ENCODE measurements around the gene PMFBP1. TPM values are rescaled to one million over a fixed set of nuclear protein-coding genes. Genes with fewer than 3 reads are reported as not detected.

Gene PMFBP1
- total and polyA plus RNA-seq, 2 of the 4 experiments (the other 2 are of a cell fraction): under 0.01 TPM; not detected in 1

- Histone ChIP-seq H4K5ac (ENCODE audit: low read depth, low read length) (no peak overlapping the region), H3K4ac (ENCODE audit: low read depth, low read length) (no peak overlapping the region), H3K14ac (replicated peaks; ENCODE audit: low read depth, low read length) (no peak overlapping the region), H4K91ac (ENCODE audit: insufficient read depth, low read depth, low read length) (no peak overlapping the region), H2AK9ac (replicated peaks; ENCODE audit: low read depth, low read length, poor library complexity) (no peak overlapping the region), H3K36me3 (ENCODE audit: control insufficient read depth, insufficient read depth, low read length) (no peaks in the 10 kb centered on the region), H3K79me1 (ENCODE audit: low read depth in 1 of 2, low read length in 2 of 2) (no peaks in the 10 kb centered on the region), H3K27me3 (ENCODE audit: control insufficient read depth, insufficient read depth, low read length) (no peaks in the 10 kb centered on the region), H4K8ac (ENCODE audit: low read depth in 2 of 2, low read length in 2 of 2) (no peak overlapping the region), H3K4me2 (ENCODE audit: low read depth, low read length) (no peak overlapping the region), H3K27ac (ENCODE audit: insufficient read depth, low read length) (no peak overlapping the region), H2BK20ac (ENCODE audit: low read depth, low read length) (no peak overlapping the region), H2BK5ac (ENCODE audit: low read depth, low read length, poor library complexity, severe bottlenecking) (no peak overlapping the region), H2AFZ (replicated peaks; ENCODE audit: low read length, poor library complexity) (no peak overlapping the region), H3K23ac (ENCODE audit: low read depth, low read length) (no peak overlapping the region), H3K18ac (ENCODE audit: low read depth, low read length) (no peak overlapping the region), H2BK15ac (ENCODE audit: low read depth, low read length) (no peak overlapping the region), H3K9ac (ENCODE audit: low read depth, low read length) (no peak overlapping the region), H4K20me1 (ENCODE audit: insufficient read depth, low read length) (no peaks in the 10 kb centered on the region), H3K9me1 (ENCODE audit: insufficient read depth, low read length) (no peaks in the 10 kb centered on the region), H3K9me3 (ENCODE audit: control insufficient read depth, insufficient read depth, low read length) (no peaks in the 10 kb centered on the region), H2AK5ac (ENCODE audit: low read depth, low read length) (no peak overlapping the region), H3K4me1 (ENCODE audit: control insufficient read depth, insufficient read depth, low read length) (no peaks in the 10 kb centered on the region), H2BK120ac (ENCODE audit: low read depth, low read length) (no peak overlapping the region), H3K4me3 (ENCODE audit: insufficient read depth, low read depth, low read length) (no peak overlapping the region), H3K56ac (ENCODE audit: extremely low read depth, insufficient read depth, low read length) (no peak overlapping the region)
- ChIA-PET CTCF (no interaction called here), POLR2A (ENCODE audit: unreplicated experiment) (no interaction called here)
- WGBS, 2 experiments (ENCODE audit: extremely low coverage in 2 of 2, insufficient read length in 1 of 2): no CpG with 5 or more reads among the region's 3 CpGs
- in situ Hi-C loops (cut with MboI; ENCODE audit: low sequenced_read_pairs) (no loop called here), dilution Hi-C loops (cut with HindIII; ENCODE audit: low sequenced_read_pairs, unreplicated experiment) (no loop called here), intact Hi-C loops (cut with micrococcal nuclease) (no loop called here)
- DNase-seq (no peak), ATAC-seq (ENCODE audit: low read depth) (no peak)
- BruUV-seq (replicated peaks): no TSS peak
- TF ChIP-seq RFX5 (IDR thresholded peaks at IDR 0.05; ENCODE audit: low read depth, low read length) (no peak), MAZ (IDR thresholded peaks at IDR 0.05; ENCODE audit: borderline replicate concordance, low read depth, low read length) (no peak), NFE2L2 (IDR thresholded peaks at IDR 0.05; ENCODE audit: low read depth, low read length) (no peak), ELK1 (IDR thresholded peaks at IDR 0.05; ENCODE audit: borderline replicate concordance, low read depth, low read length) (no peak), CEBPB (IDR thresholded peaks at IDR 0.05; ENCODE audit: low read depth, low read length) (no peak), FOS (IDR thresholded peaks at IDR 0.05; ENCODE audit: low read depth, low read length) (no peak), CHD1 (IDR thresholded peaks at IDR 0.05; ENCODE audit: low read depth, low read length) (no peak), MXI1 (IDR thresholded peaks at IDR 0.05; ENCODE audit: borderline replicate concordance, low read depth, low read length) (no peak), USF2 (IDR thresholded peaks at IDR 0.05; ENCODE audit: low read depth, low read length) (no peak), MAFK (IDR thresholded peaks at IDR 0.05; ENCODE audit: low read depth, low read length) (no peak), CTCF (conservative IDR thresholded peaks at IDR 0.05; ENCODE audit: low read depth, low read length) (no peak), BHLHE40 (IDR thresholded peaks at IDR 0.05; ENCODE audit: low read depth, low read length) (no peak), POLR2A (IDR thresholded peaks at IDR 0.05; ENCODE audit: low read depth, low read length) (no peak)
Observed at GRCh38 chr16:72210555-72210954, 38.6 kb upstream of the PMFBP1 start.

Measured in IMR-90 (cell line).